H1 (cell line): Measurements from ENCODE around the gene GABRR2. TPM values are rescaled to one million over a fixed set of nuclear protein-coding genes. Genes with fewer than 3 reads are reported as not detected.

ENCODE experiments used
- BCL11A ChIP-seq, 2 experiments: IDR thresholded peaks; one replicate each; pipeline ENCODE4 v1.6.1; 2011; ENCODE audit warnings: low read depth in 2 of 2, low read length in 2 of 2, mild to moderate bottlenecking in 2 of 2
- CHD1 ChIP-seq: IDR thresholded peaks from 2 replicates; pipeline ENCODE4 v1.6.1; 2012; ENCODE audit warnings: low read depth, low read length, improper control_type of control experiment
- CHD7 ChIP-seq: fragments of 300-600 bp; sonication (generic); IDR thresholded peaks from 2 replicates; pipeline ENCODE4 v1.7.1; 2012; ENCODE audit warnings: low read length, moderate library complexity, mild to moderate bottlenecking, inconsistent platforms; ENCODE audit not compliant: insufficient replicate concordance
- CTCF ChIP-seq, 3 experiments: IDR thresholded peaks; 1 replicate in 2 of 3; 2 replicates in 1 of 3; pipeline versions ENCODE4 v1.5.1 to v1.6.1; 2011; ENCODE audit warnings: low read length in 3 of 3, mild to moderate bottlenecking in 3 of 3, inconsistent platforms in 2 of 3, low read depth in 1 of 3, moderate library complexity in 1 of 3; ENCODE audit not compliant: insufficient read depth in 1 of 3; ENCODE audit errors: control extremely low read depth in 1 of 3
- KDM1A ChIP-seq: fragments of 200-600, 300-600 bp; sonication (generic); IDR thresholded peaks from 2 replicates; pipeline ENCODE4 v1.7.1; 2016; ENCODE audit warnings: mild to moderate bottlenecking, low read length, borderline replicate concordance
- SUZ12 ChIP-seq: fragments of 200-600 bp; sonication (generic); IDR thresholded peaks from 2 replicates; pipeline ENCODE4 v1.6.1; 2012; ENCODE audit warnings: mild to moderate bottlenecking, inconsistent platforms, low read length, moderate library complexity, mixed read lengths
- TAF1 ChIP-seq: IDR thresholded peaks from 2 replicates; pipeline ENCODE4 v1.6.1; 2011; ENCODE audit warnings: mild to moderate bottlenecking, low read depth, low read length
- polyA plus RNA-seq, 7 experiments: library from polyadenylated mRNA; depleted of rRNA in 3 of 7; stranded (reverse) in 5 of 7; unstranded in 2 of 7; fragments of >200 nt in 5 of 7; fragments of 200-250 nt in 2 of 7; gene quantifications; 1 replicate in 5 of 7; 2 replicates in 1 of 7; 4 replicates in 1 of 7; pipeline versions ENCODE4 v1.2.1 to v1.2.3, GENCODE V29; 2011 to 2013; ENCODE audit warnings: missing spikeins in 2 of 7, mixed read lengths in 2 of 7
- total RNA-seq: library from RNA; stranded (reverse); fragmentation: NEBNext Ultra II Directional; extraction: Animal tissue kit (Norgen Biotek cat#: 25700); gene quantifications from 2 replicates; pipeline ENCODE4 v1.2.1, GENCODE V29; 2021

GABRR2 gene
- total and polyA plus RNA-seq, 2 of the 8 experiments (the other 6 are each of a cell fraction or from before 2014, with no cell fraction given) = not detected

- TF ChIP-seq CHD7 = no peak
- TF ChIP-seq CTCF (IDR thresholded peaks at IDR 0.05; ENCODE audit: control extremely low read depth in 1 of 3, insufficient read depth in 1 of 3, low read depth in 1 of 3, low read length in 3 of 3) = no peak
- no peak for TF ChIP-seq KDM1A
- no peak for TF ChIP-seq TAF1
- no peak for TF ChIP-seq BCL11A (IDR thresholded peaks at IDR 0.05; ENCODE audit: low read depth in 2 of 2, low read length in 2 of 2)
- TF ChIP-seq SUZ12 = no peak
- TF ChIP-seq CHD1 = no peak
- TF ChIP-seq, all 59 proteins: peak for 0
Observed at GRCh38 chr6:89286516-89286915, 28.6 kb downstream of the GABRR2 start (continued).
